ENCODE measurements around the gene SLC2A13.

DNA sequence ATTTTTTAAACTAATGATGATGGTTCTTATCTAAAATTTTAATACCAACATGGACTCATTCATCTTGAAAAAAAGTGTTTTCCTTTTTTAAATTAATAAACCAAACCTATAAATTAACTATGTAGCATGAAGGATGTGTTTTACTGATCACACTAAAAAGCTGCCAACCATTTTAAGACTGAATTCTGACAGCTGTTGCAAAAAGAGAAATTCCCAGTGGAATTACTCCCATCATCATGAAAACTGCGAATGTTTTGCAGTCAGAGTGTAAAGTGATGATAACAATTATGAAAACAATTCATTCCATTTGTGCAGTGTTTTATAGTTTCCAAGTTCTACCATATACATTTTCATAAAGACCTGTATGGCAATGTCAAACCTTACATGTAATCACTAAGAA is 232.8 kb downstream of the SLC2A13 start:
- no peak for TF ChIP-seq POLR2AphosphoS5 (IDR thresholded peaks at IDR 0.05; ENCODE audit: low read length)
- TF ChIP-seq, protein P1, sequence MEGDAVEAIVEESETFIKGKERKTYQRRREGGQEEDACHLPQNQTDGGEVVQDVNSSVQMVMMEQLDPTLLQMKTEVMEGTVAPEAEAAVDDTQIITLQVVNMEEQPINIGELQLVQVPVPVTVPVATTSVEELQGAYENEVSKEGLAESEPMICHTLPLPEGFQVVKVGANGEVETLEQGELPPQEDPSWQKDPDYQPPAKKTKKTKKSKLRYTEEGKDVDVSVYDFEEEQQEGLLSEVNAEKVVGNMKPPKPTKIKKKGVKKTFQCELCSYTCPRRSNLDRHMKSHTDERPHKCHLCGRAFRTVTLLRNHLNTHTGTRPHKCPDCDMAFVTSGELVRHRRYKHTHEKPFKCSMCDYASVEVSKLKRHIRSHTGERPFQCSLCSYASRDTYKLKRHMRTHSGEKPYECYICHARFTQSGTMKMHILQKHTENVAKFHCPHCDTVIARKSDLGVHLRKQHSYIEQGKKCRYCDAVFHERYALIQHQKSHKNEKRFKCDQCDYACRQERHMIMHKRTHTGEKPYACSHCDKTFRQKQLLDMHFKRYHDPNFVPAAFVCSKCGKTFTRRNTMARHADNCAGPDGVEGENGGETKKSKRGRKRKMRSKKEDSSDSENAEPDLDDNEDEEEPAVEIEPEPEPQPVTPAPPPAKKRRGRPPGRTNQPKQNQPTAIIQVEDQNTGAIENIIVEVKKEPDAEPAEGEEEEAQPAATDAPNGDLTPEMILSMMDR (IDR thresholded peaks at IDR 0.05 in 2 of 3, conservative IDR thresholded peaks at IDR 0.05 in 1 of 3; ENCODE audit: control insufficient read depth in 2 of 3, extremely low read depth in 1 of 3, insufficient read depth in 1 of 3, low read depth in 3 of 3, low read length in 3 of 3), result no peak
- no peak for TF ChIP-seq RFX5 (IDR thresholded peaks at IDR 0.05; ENCODE audit: low read depth, low read length)
- no peak for TF ChIP-seq CHD2 (IDR thresholded peaks at IDR 0.05; ENCODE audit: borderline replicate concordance, low read depth, low read length)
- no peak for TF ChIP-seq EP300 (IDR thresholded peaks at IDR 0.05; ENCODE audit: borderline replicate concordance in 1 of 2, control insufficient read depth in 1 of 2, low read depth in 2 of 2, low read length in 2 of 2)
- TF ChIP-seq JUND (IDR thresholded peaks at IDR 0.05; ENCODE audit: low read depth, low read length), result no peak

All from GM12878 (cell line).